Measurements from ENCODE around the gene RIPOR2. TPM values are rescaled to one million over a fixed set of nuclear protein-coding genes. Genes with fewer than 3 reads are reported as not detected.

The RIPOR2 gene
- total and polyA plus RNA-seq, 2 donors from 2014 or later, result 1.7 to 24.2 TPM

- Histone ChIP-seq H3K4me1 (ENCODE audit: control insufficient read depth in 2 of 3, insufficient read depth in 2 of 3, low read depth in 1 of 3, low read length in 3 of 3) (no peaks in the 10 kb centered on the region), H3K36me3 (ENCODE audit: control insufficient read depth in 2 of 3, insufficient read depth in 3 of 3, low read length in 3 of 3) (no peaks in the 10 kb centered on the region), H3K27ac (ENCODE audit: low read depth in 2 of 2, low read length in 2 of 2) (no peak overlapping the region), H3K9me3 (ENCODE audit: control insufficient read depth in 2 of 3, insufficient read depth in 1 of 3, low read length in 3 of 3) (no peaks in the 10 kb centered on the region), H3K4me3 (ENCODE audit: low read length in 3 of 3) (no peak overlapping the region), H3K9ac (ENCODE audit: low read length in 3 of 3) (no peak overlapping the region), H3K27me3 (ENCODE audit: control insufficient read depth, insufficient read depth, low read length) (no peaks in the 10 kb centered on the region)
- TF ChIP-seq CTCF (IDR thresholded peaks at IDR 0.05; ENCODE audit: borderline replicate concordance, extremely low read depth, insufficient read depth), result no peak
- FAIRE-seq, result no peak
- intact Hi-C loops (cut with DNase I), result no loop called here
- DNase-seq, result no peak
Observed at GRCh38 chr6:24890471-24890870, 45.3 kb downstream of the RIPOR2 start.

- Histone ChIP-seq H3K9me3 (ENCODE audit: control insufficient read depth in 2 of 3, insufficient read depth in 1 of 3, low read length in 3 of 3) (no peaks in the 10 kb centered on the region), H3K27me3 (ENCODE audit: control insufficient read depth, insufficient read depth, low read length) (no peaks in the 10 kb centered on the region), H3K4me1 (ENCODE audit: control insufficient read depth in 2 of 3, insufficient read depth in 2 of 3, low read depth in 1 of 3, low read length in 3 of 3) (no peaks in the 10 kb centered on the region), H3K9ac (ENCODE audit: low read length in 3 of 3) (no peak overlapping the region), H3K36me3 (ENCODE audit: control insufficient read depth in 2 of 3, insufficient read depth in 3 of 3, low read length in 3 of 3) (no peaks in the 10 kb centered on the region), H3K4me3 (ENCODE audit: low read length in 3 of 3) (no peak overlapping the region), H3K27ac (ENCODE audit: low read depth in 2 of 2, low read length in 2 of 2) (no peak overlapping the region)
- no peak for DNase-seq
- FAIRE-seq, result no peak
- TF ChIP-seq CTCF (IDR thresholded peaks at IDR 0.05; ENCODE audit: borderline replicate concordance, extremely low read depth, insufficient read depth), result no peak
- intact Hi-C loops (cut with DNase I), result no loop called here
Observed at GRCh38 chr6:24888715-24889370, 46.9 kb downstream of the RIPOR2 start.

- Histone ChIP-seq H3K9ac (ENCODE audit: low read length in 3 of 3) (no peak overlapping the region), H3K36me3 (ENCODE audit: control insufficient read depth in 2 of 3, insufficient read depth in 3 of 3, low read length in 3 of 3) (no peaks in the 10 kb centered on the region), H3K4me3 (ENCODE audit: low read length in 3 of 3) (no peak overlapping the region), H3K27ac (ENCODE audit: low read depth in 2 of 2, low read length in 2 of 2) (no peak overlapping the region), H3K4me1 (ENCODE audit: control insufficient read depth in 2 of 3, insufficient read depth in 2 of 3, low read depth in 1 of 3, low read length in 3 of 3) (no peaks in the 10 kb centered on the region), H3K27me3 (ENCODE audit: control insufficient read depth, insufficient read depth, low read length) (no peaks in the 10 kb centered on the region), H3K9me3 (ENCODE audit: control insufficient read depth in 2 of 3, insufficient read depth in 1 of 3, low read length in 3 of 3) (no peaks in the 10 kb centered on the region)
- intact Hi-C loops (cut with DNase I), result no loop called here
- no peak for TF ChIP-seq CTCF (IDR thresholded peaks at IDR 0.05; ENCODE audit: borderline replicate concordance, extremely low read depth, insufficient read depth)
- no peak for DNase-seq
- FAIRE-seq, result no peak
Observed at GRCh38 chr6:24887545-24888140, 48.1 kb downstream of the RIPOR2 start.
